Type B pancreatic cell (in vitro differentiated cells): ENCODE measurements around the gene SMARCE1. TPM values are rescaled to one million over a fixed set of nuclear protein-coding genes. Genes with fewer than 3 reads are reported as not detected.

ENCODE experiments used
- DNase-seq: peaks from one replicate; pipeline ENCODE4 v3.0.0; 2021; ENCODE audit warnings: mixed read lengths; ENCODE audit not compliant: unreplicated experiment; ENCODE audit errors: extremely low spot score
- H3K27ac Mint-ChIP-seq: 2 replicates; pipeline ENCODE4 v1.8.0; 2021; ENCODE audit warnings: mild to moderate bottlenecking, mixed read lengths
- H3K27me3 Mint-ChIP-seq: 2 replicates; pipeline ENCODE4 v1.8.0; 2021; ENCODE audit warnings: mixed read lengths
- H3K36me3 Mint-ChIP-seq: 2 replicates; pipeline ENCODE4 v1.8.0; 2021; ENCODE audit warnings: mixed read lengths
- H3K4me1 Mint-ChIP-seq: one replicate; pipeline ENCODE4 v1.8.0; 2021; ENCODE audit warnings: mixed read lengths; ENCODE audit not compliant: unreplicated experiment
- H3K4me3 Mint-ChIP-seq: 2 replicates; pipeline ENCODE4 v1.8.0; 2021; ENCODE audit warnings: mild to moderate bottlenecking, mixed read lengths
- H3K9me3 Mint-ChIP-seq: 2 replicates; pipeline ENCODE4 v1.8.0; 2021; ENCODE audit warnings: mixed read lengths
- total RNA-seq: library from RNA; stranded (reverse); gene quantifications from 2 replicates; pipeline ENCODE4 v1.2.1, GENCODE V29; 2021; ENCODE audit warnings: low replicate concordance
- TF ChIP-seq, protein P1 (sequence below): fragments of 200-600 bp; sonication (generic); conservative IDR thresholded peaks from 2 replicates; pipeline ENCODE4 v1.5.0; 2021; ENCODE audit warnings: antibody characterized with exemption, mild to moderate bottlenecking

SMARCE1 gene
- total RNA-seq, 1 donor from 2014 or later, result 171 TPM

DNA sequence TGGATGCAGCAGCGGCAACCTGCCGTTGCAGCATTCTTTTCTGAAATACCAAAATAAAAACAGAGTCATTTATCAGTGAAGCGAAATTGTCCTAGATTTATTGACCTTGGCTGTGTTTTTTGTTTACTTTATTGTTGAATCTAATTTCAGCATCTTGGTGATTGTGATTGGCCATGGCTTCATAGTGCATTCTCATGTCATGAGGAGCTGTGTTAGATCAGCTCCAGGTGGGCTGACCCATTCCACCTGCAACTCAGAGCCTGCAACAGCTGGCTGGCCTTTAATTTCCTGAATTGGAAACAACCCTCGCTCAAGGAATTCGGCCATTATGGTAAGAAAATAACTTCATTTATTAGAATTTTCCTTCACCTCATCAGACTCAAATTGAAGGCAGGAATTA is 39.5 kb upstream of the SMARCE1 start:
- TF ChIP-seq, protein P1, sequence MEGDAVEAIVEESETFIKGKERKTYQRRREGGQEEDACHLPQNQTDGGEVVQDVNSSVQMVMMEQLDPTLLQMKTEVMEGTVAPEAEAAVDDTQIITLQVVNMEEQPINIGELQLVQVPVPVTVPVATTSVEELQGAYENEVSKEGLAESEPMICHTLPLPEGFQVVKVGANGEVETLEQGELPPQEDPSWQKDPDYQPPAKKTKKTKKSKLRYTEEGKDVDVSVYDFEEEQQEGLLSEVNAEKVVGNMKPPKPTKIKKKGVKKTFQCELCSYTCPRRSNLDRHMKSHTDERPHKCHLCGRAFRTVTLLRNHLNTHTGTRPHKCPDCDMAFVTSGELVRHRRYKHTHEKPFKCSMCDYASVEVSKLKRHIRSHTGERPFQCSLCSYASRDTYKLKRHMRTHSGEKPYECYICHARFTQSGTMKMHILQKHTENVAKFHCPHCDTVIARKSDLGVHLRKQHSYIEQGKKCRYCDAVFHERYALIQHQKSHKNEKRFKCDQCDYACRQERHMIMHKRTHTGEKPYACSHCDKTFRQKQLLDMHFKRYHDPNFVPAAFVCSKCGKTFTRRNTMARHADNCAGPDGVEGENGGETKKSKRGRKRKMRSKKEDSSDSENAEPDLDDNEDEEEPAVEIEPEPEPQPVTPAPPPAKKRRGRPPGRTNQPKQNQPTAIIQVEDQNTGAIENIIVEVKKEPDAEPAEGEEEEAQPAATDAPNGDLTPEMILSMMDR, result no peak
- no peaks in the 10 kb centered on the region for H3K4me1 Mint-ChIP-seq
- no peaks in the 10 kb centered on the region for H3K9me3 Mint-ChIP-seq
- DNase-seq, result no peak
- H3K27me3 Mint-ChIP-seq, result peaks cover 2% of the 10 kb centered on the region
- H3K36me3 Mint-ChIP-seq, result no peaks in the 10 kb centered on the region
- no peak overlapping the region for H3K27ac Mint-ChIP-seq
- no peak overlapping the region for H3K4me3 Mint-ChIP-seq

DNA sequence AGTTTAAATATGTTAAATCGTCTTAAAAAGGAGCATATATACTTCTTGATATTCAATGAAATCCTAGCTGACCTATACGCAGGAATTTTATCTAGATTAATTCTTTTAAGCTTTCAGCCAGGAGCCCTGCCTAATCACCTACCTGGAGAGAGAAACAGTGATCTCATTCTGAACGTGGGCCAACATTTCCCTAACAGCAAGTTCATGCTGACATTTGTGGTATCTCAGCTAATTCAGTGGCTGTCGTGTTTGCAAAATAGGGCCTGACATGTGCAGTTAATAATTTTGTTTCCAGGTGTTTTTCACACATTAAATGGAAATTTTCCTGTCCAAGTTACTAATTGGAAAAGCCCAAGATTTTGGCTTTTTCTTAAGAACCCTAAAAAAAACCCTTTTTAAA is 38.6 kb upstream of the SMARCE1 start:
- TF ChIP-seq, protein P1, result no peak
- Mint-ChIP-seq H3K9me3 (no peaks in the 10 kb centered on the region), H3K27ac (no peak overlapping the region), H3K36me3 (no peaks in the 10 kb centered on the region), H3K4me3 (no peak overlapping the region), H3K27me3 (peaks cover 8% of the 10 kb centered on the region), H3K4me1 (no peaks in the 10 kb centered on the region)
- no peak for DNase-seq

DNA sequence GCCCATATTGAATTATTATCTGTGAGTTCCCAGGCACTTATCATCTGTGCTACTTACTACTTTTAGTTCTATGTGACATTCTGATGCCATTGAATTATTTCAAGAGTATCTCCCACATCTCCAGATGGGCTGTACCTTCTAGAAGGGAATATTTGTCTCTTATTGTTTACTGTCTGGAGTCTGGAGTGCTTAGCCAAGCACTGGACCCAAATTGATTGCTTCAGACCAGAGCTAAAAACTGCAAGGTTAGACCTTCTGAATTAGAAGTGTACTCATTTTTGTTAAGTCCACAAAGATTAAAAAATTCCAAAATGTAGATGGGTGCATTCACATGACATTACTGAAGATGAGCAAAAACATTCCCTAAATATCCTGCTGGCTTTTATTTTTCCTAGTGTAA is 33.4 kb upstream of the SMARCE1 start:
- Mint-ChIP-seq H3K4me3 (no peak overlapping the region), H3K9me3 (no peaks in the 10 kb centered on the region), H3K36me3 (no peaks in the 10 kb centered on the region), H3K27ac (no peak overlapping the region), H3K27me3 (peaks cover 34% of the 10 kb centered on the region), H3K4me1 (no peaks in the 10 kb centered on the region)
- DNase-seq, result no peak
- TF ChIP-seq, protein P1, result no peak

DNA sequence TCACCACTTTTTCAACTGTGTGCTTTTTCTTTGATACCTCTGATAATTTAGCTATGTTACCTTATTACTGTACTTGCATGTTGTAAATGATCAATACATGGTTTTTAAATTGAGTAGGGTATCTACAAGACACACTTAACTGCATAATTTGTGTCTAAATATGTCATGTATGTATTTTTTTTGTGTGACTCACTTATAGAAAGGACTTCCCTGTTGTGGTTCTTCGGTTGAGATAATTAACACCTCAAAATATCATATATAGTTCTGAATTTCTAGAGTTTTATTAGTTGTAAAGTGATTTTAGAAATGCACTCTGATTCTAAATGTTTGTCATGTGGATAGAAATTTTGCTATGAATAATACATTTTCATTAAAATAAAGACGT is 31.9 kb upstream of the SMARCE1 start:
- no peaks in the 10 kb centered on the region for H3K4me1 Mint-ChIP-seq
- no peaks in the 10 kb centered on the region for H3K36me3 Mint-ChIP-seq
- TF ChIP-seq, protein P1, result no peak
- H3K27ac Mint-ChIP-seq, result no peak overlapping the region
- DNase-seq, result no peak
- no peaks in the 10 kb centered on the region for H3K9me3 Mint-ChIP-seq
- H3K4me3 Mint-ChIP-seq, result no peak overlapping the region
- H3K27me3 Mint-ChIP-seq, result peaks cover 41% of the 10 kb centered on the region

DNA sequence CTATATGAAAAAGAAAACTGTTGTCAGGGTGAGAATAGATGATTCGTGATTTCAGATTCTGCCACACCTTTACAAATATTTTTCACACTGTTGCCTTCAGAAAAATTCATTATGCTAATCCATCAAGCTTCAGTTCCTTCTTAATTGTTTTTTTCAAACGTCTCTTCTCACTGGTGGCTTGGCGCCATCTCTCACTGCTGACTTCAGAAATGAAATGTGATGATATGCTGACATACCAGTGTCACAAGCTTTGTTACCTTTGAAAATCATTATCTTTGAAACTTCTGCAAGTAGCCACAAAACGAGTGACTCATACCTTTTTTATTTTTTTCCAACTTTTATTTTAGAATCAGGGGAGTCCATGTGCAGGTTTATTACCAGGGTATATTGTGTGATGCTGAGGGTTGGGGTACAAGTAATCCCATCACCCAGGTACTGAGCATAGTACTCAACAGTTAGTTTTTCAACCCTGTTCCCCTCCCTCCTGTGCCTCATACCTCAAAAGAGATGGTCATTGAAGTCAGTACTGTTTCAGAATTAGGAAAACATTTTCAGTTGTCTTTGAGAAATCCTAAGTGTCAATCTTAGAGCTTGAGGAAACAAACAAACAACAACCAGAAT is 31.4 kb upstream of the SMARCE1 start:
- TF ChIP-seq, protein P1, result no peak
- DNase-seq, result no peak
- H3K9me3 Mint-ChIP-seq, result no peaks in the 10 kb centered on the region
- no peak overlapping the region for H3K27ac Mint-ChIP-seq
- H3K36me3 Mint-ChIP-seq, result no peaks in the 10 kb centered on the region
- H3K27me3 Mint-ChIP-seq, result peaks cover 45% of the 10 kb centered on the region
- H3K4me3 Mint-ChIP-seq, result no peak overlapping the region
- no peaks in the 10 kb centered on the region for H3K4me1 Mint-ChIP-seq

DNA sequence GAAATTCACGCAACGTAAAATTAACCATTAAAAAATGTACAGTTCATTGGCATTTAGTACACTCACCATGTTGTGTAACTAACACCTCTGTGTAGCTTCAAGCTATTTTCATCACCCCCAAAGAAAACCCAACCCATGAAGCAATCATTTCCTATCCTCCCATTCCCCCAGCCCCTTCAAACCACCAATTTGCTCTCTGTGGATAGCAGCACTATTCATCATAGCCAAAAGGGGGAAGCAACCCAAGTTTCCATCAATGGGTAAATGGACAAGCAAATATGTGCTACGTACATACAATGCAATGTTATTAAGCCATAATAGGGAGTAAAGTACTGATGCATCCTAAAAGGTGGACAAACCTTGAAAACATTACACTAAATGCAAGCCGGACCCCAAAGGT is 28.3 kb upstream of the SMARCE1 start:
- peaks cover 55% of the 10 kb centered on the region for H3K27me3 Mint-ChIP-seq
- H3K4me1 Mint-ChIP-seq, result no peaks in the 10 kb centered on the region
- TF ChIP-seq, protein P1, result no peak
- H3K36me3 Mint-ChIP-seq, result no peaks in the 10 kb centered on the region
- H3K9me3 Mint-ChIP-seq, result no peaks in the 10 kb centered on the region
- H3K4me3 Mint-ChIP-seq, result no peak overlapping the region
- no peak for DNase-seq
- H3K27ac Mint-ChIP-seq, result no peak overlapping the region
